Measurements from ENCODE around the gene PDLIM5.

DNA sequence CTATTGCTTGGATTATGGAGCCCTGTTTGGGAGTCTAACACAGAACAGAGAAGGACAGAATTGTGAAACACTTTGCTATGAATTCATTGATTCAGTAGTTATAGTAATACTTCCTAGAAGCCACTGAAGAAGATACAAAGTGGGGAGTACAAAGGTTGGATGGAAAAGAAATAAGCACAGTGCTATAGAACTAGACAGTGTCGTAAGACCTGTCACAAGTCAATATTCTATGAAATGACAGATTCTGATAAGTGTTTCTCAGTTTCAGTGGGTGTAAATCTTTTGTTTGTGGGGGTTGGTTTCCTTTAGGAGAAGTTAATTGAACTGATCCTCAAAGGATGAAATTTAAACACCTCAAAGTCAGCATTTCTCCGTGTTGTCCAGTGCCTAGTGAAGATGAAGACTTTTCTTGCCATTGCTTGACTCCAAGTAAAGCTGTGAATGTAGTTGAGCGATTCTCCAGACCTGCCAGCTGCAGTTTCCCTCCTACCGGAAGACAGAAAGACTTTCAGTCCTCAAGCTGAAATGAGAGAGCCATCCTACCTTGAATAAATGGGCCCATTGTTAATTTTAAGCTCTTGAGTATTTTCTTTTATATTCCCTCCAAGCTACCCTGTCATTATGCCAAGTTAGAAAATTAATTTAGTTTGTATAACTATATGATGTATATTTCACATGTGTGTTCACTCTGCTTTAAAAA lies 7.9 kb downstream of the PDLIM5 start:
- TF ChIP-seq FOXM1 (IDR thresholded peaks at IDR 0.05; ENCODE audit: borderline replicate concordance, low read depth) (no peak), NFIC (IDR thresholded peaks at IDR 0.05) (no peak), ZBTB7A (IDR thresholded peaks at IDR 0.05; ENCODE audit: low read depth) (no peak), TCF12 (IDR thresholded peaks at IDR 0.05; ENCODE audit: low read depth) (no peak), RAD21 (IDR thresholded peaks at IDR 0.05; ENCODE audit: low read depth) (no peak), EP300 (IDR thresholded peaks at IDR 0.05; ENCODE audit: borderline replicate concordance) (no peak), TEAD4 (IDR thresholded peaks at IDR 0.05) (no peak)
- TF ChIP-seq, protein P1, sequence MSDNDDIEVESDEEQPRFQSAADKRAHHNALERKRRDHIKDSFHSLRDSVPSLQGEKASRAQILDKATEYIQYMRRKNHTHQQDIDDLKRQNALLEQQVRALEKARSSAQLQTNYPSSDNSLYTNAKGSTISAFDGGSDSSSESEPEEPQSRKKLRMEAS (IDR thresholded peaks at IDR 0.05), result no peak
